DMS79 (cell line): Measurements from ENCODE around the gene FOXL2.

Experiments
- DNase-seq: peaks from one replicate; lab custom pipeline; 2025; lab: John Stamatoyannopoulos, UW

Gene FOXL2

DNA sequence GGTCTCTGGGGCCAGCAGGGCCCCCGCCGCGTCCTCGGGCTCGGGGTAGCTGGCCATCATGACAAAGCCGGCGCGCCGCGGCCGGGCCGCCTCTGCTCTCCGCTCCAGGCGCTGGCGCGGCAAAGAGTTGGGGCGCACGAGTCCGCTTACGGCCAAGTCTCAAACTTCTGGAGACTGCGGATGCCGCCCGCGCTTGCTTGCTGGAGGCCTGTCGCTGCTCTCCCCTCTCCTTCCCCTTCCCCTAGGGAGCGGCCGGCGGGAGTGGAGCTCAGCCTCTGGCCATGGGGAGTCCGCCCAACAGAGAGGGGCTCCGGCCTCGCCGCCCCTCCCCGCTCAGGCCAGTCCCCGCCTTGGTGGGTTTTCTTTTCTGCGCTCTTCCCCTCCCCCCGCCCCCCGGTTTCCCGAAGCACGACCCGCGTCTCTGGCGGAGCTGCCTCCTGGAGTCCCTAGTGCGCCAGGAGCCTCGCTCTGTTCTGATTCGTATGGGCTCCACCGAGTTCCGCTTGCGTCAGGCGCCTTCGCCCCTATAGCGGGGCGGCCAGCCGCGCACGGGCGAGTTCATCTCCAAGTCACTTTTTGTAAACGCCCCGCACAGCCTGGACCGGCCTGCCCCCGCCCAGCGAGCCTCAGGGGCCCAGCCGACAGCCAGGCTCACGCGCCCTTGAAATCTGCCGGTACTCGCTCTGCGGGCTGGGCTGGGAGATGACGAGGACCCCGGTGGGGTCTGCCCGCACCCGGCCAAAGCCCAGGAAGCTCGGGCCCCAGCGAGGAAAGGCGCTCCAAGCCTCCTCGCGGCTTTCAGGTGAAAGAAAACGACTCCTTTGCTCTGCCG, at the start of gene FOXL2, which contains the start of gene FOXL2NB:
TSS of gene FOXL2 (minus strand) at position 475 of the 832 bp plus-strand sequence. CDS start at position 60, 415 bp downstream.
TSS of gene FOXL2NB (plus strand) at position 555 of the 832 bp plus-strand sequence. CDS start at position 703, 148 bp downstream.
- no peak for DNase-seq

DNA sequence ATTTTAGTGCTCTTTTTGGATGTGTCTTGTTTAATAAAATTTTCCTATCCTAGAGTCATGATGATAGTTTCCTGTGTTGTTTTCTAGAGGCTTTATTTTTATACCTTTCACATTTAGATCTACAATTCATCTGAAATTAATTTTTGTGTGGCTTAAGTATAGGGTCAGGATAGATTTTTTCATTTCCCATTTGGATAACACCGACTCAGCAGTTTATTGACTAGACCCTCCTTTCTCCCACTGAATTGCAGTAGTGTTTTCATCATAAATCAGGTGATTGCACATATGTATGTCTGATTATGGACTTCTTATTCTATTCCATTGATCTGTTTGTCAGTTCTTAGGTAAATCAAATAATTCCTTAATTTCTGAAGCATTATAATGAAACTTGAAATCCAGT, 48.8 kb upstream of the FOXL2 start:
- DNase-seq = no peak

DNA sequence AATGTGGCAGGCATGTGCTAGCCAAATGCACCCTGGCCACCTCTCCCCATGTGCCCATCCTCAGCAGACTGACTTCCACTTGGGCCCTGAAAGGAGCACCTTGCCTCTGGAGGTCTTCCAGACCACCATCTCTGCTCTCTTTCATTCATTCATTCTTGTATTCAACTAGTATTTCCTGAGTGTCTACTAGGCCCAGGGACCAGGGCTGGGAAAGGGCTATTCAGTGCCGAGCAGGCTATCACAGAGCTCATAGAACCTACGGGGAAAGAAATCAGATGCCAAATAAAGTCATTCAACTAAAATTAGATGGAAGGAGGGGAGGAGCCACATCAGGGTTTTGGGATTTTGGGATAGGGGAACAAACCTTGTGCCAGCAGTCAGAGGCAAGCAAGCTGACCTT, 40.2 kb upstream of the FOXL2 start:
- no peak for DNase-seq

DNA sequence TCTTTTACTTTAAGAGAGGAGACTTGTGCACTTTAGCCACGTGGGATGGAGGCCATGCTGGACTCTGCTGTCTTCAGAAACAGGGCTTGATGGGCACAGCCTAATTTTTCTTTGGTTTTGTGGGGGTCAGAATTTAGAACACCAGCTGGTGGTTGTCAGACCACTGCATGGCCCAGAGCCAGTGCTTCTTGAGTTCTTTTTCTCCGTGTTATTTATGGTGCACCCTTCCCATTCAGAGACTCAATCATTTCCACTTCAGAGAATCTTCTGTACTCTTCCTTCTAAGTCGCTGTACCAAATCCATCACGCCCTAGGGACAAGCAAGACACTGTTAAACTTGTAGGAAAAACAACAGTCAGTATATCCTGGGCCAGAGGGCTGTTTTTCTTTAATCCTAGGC, 39.0 kb upstream of the FOXL2 start:
- no peak for DNase-seq

DNA sequence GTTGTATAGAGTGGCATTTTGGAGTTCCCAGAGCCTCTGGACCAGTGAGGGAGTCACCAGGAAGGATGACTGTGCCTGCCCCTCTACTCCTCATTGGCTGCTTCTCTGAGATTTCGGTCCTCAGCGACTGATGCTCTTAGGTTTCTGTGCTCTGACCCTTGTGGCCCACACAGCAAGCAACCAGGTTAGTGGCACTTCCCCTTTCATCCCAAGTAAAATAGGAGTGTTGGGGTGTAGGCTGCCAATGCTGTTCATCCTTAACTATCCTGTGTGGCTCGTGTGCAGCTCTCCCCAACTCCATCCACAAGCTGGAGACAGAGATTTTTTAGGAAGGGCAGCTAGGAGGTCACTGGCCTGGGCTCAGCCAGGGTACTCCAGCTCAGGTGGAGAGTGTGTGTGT, 37.9 kb upstream of the FOXL2 start:
- DNase-seq = no peak

DNA sequence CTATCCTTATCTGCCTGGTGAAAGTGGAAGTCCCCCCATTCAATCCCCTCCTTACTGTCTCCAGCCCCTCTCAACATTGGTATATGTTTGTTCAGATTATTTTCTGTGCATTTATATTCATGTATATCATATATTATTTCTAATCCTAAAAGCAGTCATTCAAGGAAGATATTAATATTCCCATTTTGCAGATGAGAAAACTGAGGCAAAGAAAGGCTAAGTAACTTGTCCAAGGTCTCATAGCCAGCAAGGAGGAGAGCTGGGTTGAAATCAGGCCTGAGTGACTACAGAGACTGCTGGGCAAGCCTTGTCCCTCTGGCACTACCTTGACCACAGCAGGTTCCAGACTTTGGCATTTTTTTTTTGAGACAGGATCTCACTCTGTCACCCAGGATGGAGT, 29.1 kb upstream of the FOXL2 start:
- no peak for DNase-seq

DNA sequence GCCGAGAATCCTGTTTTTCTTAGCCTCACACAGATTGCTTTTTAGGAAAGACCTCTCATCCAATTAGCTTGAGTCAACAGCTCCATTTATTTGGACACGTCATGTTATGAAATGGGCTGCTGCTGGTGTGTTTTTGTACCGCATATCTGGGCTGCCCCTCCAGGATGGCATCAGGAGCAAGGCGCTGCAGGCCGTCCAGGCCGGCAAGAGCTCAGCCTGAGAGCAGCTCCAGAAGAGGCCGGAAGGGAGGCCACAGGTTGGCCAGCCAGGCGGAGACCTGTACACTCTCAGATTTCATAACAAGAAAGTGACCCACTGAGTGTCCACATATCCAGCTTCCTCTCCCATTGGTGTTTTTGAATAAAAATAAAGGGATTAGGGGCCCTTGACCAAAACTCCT, 28.4 kb upstream of the FOXL2 start:
- DNase-seq = no peak

DNA sequence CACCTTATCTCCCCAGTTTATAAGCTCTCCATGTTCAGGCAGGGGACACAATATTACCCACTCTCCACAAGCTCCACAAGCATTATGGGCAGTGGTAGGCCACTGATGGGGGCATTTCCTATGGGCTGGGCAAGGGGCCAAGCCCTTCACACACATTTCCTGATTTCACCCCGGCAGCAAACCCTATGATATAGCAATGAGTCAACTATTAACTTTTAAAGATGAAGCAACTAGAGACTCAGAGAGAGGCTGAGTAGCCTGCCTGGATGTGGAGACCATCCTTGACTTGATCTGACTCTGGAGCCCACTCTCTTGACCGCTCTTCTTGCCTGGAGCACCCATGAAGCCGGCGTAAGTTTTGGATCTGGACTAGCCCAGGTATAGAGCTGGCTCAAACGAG, 27.5 kb upstream of the FOXL2 start:
- no peak for DNase-seq

DNA sequence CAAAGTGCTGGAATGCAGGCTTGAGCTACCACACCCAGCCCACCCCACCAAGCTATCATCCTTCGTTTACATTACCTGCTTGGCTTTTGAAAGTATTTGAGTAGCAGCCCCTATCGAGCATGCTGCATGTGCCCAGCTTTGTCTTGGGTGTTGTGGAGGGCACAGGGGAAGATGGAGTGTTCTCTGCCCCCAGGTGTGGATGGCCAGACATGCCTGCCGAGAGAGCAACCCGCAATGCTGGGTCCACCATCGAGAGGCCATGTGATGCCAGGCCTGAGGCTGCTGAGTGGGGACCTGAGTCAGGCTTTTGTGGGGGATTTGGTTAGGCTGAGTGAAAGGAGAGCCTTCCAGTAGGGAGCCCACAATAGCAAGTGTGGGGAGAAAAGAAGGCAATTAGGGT, 26.0 kb upstream of the FOXL2 start:
- DNase-seq = no peak

DNA sequence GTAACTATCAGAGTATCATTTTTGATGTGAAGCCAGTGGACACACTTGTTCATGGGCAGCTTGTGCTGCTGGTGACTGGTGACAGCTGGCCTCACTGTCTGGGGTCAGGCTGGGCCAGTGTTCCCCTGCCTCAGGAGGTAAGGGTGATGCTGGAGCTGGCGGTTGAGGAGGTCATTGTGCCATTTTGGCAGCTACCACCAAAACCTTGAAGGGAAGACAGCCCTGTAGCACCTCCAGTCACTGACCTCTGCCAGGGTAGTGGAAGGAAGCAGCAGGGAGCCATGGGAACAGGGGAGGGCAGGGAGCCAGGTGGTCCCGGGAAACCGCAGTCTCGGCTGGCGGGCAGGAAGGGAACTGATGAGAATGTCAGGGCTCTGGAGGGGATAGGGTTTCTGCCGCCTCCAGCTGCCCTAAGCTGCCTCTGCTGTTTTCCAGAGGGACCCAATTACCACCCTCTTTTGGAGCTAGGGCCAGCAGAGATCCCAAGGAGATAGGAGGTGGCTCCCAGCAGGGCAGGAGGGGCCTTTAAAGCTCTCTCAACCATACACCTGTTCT, 24.9 kb upstream of the FOXL2 start:
- DNase-seq = no peak

DNA sequence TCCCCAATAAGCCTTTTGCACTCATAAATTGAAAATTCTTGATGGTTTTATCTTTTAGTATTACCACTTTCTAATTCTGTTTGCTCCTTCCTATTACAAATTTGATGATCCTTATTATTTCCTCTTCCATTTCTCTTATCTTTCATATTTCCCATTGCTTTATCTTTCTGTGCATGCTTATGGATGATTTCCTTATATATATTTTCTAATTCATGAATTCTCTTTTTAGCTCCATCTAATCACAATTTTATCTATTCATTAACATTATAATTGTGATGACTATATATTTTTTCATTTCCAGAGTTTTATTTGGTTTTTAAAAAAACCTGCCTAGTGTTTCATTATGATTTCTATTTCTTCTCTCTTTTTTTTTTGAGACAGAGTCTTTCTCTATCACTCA, 18.0 kb upstream of the FOXL2 start:
- no peak for DNase-seq

DNA sequence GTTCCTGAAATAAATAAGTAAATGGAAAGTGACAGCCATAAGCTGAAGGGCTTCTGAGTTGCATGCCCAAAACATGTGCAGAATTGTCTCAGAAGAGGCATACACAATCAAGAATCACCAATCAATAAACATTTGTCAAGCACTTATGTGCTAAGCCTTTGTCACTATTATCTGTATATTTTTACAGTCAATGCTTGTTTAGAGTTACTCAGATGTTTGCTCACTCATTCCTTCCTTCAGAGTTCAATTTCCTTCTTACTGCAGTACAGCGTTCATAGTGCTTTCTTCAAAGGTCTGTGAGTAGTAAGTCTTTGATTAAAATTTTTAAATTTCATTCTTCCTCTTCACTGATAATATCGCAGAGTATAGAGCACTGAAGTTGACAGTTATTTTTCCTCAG, 17.3 kb upstream of the FOXL2 start:
- no peak for DNase-seq

DNA sequence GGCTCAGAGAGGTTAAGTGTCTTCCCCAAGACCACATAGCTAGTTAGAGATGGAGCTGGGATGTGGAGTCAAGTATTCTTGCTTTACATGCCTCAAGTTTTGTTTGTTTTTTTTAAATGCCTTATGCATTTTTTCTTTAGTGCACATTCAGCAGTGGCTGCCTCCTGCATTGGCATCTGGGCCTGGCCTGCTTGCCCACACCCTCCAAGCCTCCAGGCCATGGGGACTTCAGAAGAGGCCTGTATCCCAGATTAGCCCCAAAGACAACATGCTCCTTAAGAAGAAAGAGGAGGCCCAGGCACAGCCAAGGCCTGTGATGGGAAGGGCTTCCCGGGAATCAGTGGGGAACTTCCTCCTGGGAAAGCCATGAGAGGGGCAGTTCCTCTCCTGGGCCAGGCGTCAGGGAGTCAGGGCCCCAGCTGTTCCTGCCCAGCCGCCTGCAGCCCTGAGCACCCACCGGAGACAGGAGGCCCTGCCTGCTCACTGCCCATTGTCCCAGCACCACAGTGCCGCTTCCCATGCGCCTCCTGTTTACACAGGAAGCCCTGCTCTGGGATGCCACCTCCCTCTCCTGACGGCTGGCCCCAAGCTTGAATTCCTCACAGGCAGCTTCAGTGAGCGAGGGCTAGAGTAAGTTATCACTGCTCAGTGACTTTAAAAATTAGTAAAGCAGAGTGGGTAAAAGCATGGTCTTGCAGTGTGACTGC, 16.1 kb upstream of the FOXL2 start:
- no peak for DNase-seq

DNA sequence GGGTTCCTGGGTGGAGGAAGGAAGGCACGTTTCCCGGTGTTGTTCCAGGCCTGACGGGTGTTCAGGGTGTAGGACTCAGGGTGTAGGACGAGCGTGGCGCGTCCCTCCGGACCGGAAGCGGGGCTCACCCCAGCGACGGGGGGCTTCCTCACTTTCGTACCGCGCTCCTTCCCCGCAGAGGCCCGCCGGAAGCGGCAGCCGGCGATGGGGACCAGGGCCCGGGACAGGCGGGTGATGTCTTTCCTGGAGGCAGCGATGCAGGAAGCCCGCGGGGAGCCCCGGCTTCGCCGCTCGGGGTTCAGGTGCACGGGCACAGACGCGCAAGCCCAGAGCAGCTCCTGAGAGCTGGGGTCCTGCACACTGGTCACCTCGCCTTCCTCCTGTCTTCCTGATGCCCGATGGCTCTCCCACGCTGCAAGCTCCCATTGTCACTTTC, 13.5 kb upstream of the FOXL2 start:
- DNase-seq = no peak

DNA sequence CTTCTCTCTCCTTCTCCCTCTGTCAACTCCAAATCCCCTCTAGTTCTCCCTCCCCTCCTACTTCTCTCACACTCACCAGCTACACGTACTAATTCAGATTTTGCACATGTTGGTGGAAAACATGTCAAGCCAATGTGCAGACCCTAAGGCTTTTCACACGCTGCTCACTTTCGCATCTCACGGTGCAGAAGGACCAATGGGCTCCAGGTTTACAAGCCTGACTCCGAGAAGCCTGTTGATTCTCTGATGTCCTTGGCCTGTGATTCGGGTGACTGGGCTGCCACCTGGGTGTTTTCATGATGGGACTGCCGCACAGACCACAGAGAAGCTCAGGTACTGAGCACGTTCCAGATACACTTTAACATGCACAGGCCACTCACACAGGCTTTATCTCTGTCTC, 3.8 kb upstream of the FOXL2 start:
- no peak for DNase-seq

DNA sequence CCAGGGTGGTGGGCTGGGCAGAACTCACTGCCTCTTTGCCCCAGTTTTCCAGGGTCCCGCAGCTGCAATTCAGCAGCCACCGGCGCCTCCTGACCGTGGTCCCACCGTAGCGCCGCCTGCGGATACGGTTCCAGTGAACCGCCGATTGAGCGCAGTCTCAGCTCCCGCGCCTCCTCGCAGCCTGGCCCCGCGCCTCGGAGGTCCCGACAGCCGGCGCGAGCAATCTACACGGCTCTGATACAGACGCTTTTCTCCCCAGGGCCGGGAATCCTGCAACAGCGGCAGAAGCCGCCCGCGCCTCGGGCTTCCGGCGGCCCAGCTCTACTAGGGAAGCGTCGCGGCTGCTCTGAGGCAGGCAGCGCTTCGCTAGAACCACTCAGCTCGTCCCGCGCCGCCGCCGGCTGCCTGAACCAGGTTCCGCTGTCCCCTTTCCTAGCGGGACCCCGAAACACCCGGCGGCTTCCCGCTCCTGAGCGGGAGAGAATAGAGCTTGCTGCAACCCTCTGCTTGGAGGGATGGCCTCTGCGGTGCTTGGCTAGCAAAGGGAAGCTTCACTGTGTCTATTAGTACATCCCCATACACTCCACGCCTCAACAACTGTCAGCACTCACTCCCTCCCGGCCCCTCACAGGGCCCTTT, 3.2 kb upstream of the FOXL2 start:
- DNase-seq = no peak

DNA sequence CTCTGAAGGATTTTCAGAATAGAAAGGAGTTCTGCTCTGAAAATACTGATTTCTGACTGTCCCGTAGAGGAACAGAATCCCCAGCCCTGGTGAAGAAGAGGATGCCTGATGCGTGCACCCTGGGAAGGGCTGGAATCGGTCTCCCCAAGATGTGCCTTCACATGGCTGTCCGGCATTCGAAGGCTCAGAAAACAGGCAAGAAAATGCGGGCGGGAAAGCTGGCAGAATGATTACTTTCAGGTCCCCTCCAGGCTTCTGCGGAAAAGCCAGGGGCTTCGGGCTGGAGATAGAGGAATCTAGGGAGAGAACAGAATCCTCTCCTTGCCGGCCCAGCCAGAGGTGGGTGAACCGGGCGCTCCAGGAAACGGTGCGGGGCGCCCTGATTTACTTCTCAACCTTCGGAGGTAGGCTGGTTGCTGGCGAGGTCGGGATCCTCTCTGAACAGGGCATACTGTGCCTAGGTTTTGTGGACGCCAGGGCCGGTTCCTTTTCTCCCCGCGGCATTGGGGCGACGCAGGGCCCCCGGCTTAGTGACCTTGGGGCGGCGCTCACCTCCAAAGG, 2.6 kb upstream of the FOXL2 start:
- DNase-seq = no peak

DNA sequence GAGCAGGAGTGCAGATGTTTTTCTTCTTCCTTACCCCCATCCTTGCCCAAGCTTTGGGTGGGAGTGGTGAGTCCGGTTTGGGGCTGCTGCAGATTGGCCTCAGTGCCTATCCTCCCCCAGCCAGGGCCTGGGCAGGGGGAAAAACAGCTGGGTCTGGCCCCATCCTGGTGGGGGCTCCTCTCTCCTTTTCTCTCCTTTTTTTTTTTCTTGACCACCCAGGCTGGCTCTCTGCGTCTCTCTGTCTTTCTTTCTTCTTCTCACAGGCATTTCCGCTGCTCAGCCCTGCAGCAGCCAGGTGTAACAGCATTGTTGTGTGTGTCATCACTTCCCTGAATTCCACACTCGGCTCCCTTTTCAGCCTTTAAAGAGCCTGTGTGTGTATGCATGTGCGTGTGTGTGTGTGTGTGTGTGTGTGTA, 2.1 kb upstream of the FOXL2 start:
- DNase-seq = no peak

DNA sequence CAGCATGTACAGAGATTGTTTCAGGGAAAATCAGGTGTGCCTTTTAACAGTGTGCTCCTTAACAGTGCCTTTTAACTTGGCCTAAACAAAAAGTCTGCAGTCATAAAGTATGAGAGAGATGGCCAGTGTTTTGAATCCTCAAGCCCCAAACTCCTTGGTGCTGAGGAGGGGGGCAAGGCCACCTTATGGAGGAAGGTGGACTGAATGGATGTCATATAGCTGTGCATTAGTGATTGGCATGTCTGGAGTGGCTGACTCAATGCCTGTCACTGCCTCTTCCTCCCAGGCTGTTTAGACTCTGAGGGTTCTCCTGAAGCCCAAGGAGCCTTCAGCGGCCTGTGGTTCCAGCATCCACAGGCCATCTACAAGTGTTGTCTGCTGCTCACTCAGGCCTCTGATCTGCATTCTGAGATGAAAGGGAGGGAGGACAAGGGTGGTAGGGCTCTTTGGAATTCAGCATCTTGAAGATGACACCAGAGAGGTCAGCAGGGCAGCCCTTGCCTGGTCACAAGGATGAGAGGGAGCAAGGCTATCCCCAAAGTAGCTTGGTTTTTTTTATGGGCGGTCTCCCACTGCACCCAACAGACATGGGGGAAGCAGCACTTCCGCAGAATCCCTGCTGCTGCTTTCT, 1.5 kb upstream of the FOXL2 start:
- no peak for DNase-seq

DNA sequence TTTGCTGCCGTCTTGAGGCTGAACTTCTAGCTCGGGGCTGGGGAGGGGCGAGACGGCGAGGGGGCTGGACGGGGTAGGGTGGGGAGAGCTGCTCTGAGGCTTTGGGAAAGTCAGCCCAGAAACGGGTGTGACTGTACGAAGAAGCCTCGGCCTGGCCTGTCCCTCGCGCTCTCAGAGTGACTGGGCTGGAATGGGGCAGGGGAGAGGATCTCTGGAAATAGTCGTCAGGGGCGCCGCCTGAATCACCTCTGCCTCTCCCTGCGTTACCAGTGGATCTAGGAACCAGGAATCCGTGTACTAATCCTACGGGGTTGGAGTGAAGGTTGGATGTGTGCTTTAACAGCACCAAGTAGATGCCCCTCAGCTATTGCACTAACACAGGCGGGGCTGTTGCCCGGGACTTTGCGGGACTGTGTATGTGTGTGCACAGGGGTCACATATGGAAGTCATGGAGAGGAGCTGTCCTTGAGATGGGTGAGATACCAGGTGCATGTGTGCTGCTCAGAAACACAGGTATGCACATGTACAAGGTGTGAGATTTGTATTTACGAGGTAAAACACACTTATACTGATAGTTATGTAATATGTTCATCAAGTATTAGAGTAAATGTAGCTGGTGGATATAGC, 671 bp upstream of the FOXL2 start:
- DNase-seq = no peak
